Ishikawa (cell line): Measurements from ENCODE around the gene STK39.

Source experiments
- CREB1 ChIP-seq: IDR thresholded peaks from 2 replicates; pipeline ENCODE4 v1.6.1; 2012; ENCODE audit warnings: low read depth
- EGR1 ChIP-seq: IDR thresholded peaks from 2 replicates; pipeline ENCODE4 v1.6.1; 2012
- EP300 ChIP-seq: IDR thresholded peaks from 2 replicates; pipeline ENCODE4 v1.6.1; 2012; ENCODE audit warnings: borderline replicate concordance
- NFIC ChIP-seq: IDR thresholded peaks from 2 replicates; pipeline ENCODE4 v1.6.1; 2012
- RAD21 ChIP-seq: IDR thresholded peaks from 2 replicates; pipeline ENCODE4 v1.6.1; 2012; ENCODE audit warnings: low read depth
- TAF1 ChIP-seq: IDR thresholded peaks from 2 replicates; pipeline ENCODE4 v1.6.1; 2012; ENCODE audit warnings: low read depth, mild to moderate bottlenecking
- TCF12 ChIP-seq: IDR thresholded peaks from 2 replicates; pipeline ENCODE4 v1.6.1; 2012; ENCODE audit warnings: low read depth
- TF ChIP-seq, protein P1 (sequence below): IDR thresholded peaks from 2 replicates; pipeline ENCODE4 v1.6.1; 2012; ENCODE audit warnings: low read depth, mild to moderate bottlenecking
- TF ChIP-seq, protein P2 (sequence below): IDR thresholded peaks from 2 replicates; pipeline ENCODE4 v1.6.1; 2012
- TF ChIP-seq, protein P3 (sequence below): IDR thresholded peaks from 2 replicates; pipeline ENCODE4 v1.6.1; 2012

DNA sequence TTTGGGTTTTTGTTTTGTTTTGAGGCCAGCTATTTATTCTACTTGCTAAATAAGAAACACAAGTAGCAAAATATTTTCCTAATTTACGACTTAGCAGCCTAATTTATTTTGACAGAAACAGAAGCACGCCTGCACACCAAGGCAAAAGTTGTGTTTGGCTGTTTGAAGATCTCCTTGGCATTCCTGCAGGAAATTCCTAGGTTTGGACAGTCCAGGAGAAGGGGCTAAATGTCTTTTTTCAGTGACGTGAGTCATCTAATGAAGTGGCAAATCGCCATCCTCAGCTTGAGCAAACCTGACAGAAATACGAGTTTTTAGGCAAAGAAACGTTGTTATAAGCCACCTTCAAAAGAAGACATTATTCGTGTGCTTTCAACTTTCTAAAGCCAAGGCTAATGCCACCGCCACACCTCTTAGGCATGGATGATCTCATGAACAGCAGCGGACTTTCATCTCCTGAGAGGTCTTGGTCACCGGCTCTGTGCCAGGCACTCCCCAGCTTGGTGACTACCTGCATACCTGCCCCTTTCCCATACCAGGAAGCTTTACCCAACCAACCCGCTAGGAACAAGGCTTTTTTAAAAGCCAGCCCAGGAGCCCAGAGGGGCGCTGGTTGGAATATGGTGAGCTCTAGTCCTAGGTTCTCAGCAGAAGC, 30.9 kb downstream of the STK39 start:
- TF ChIP-seq, protein P1, sequence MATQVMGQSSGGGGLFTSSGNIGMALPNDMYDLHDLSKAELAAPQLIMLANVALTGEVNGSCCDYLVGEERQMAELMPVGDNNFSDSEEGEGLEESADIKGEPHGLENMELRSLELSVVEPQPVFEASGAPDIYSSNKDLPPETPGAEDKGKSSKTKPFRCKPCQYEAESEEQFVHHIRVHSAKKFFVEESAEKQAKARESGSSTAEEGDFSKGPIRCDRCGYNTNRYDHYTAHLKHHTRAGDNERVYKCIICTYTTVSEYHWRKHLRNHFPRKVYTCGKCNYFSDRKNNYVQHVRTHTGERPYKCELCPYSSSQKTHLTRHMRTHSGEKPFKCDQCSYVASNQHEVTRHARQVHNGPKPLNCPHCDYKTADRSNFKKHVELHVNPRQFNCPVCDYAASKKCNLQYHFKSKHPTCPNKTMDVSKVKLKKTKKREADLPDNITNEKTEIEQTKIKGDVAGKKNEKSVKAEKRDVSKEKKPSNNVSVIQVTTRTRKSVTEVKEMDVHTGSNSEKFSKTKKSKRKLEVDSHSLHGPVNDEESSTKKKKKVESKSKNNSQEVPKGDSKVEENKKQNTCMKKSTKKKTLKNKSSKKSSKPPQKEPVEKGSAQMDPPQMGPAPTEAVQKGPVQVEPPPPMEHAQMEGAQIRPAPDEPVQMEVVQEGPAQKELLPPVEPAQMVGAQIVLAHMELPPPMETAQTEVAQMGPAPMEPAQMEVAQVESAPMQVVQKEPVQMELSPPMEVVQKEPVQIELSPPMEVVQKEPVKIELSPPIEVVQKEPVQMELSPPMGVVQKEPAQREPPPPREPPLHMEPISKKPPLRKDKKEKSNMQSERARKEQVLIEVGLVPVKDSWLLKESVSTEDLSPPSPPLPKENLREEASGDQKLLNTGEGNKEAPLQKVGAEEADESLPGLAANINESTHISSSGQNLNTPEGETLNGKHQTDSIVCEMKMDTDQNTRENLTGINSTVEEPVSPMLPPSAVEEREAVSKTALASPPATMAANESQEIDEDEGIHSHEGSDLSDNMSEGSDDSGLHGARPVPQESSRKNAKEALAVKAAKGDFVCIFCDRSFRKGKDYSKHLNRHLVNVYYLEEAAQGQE = no peak
- TF ChIP-seq EP300 (no peak), RAD21 (no peak), TAF1 (no peak), TCF12 (no peak), EGR1 (no peak), CREB1 (no peak), NFIC (no peak)
- TF ChIP-seq, protein P2, sequence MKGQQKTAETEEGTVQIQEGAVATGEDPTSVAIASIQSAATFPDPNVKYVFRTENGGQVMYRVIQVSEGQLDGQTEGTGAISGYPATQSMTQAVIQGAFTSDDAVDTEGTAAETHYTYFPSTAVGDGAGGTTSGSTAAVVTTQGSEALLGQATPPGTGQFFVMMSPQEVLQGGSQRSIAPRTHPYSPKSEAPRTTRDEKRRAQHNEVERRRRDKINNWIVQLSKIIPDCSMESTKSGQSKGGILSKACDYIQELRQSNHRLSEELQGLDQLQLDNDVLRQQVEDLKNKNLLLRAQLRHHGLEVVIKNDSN = no peak
- TF ChIP-seq, protein P3, sequence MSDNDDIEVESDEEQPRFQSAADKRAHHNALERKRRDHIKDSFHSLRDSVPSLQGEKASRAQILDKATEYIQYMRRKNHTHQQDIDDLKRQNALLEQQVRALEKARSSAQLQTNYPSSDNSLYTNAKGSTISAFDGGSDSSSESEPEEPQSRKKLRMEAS = no peak
